GM18498 (cell line): ENCODE results near the gene DRG2.

Source experiments
- ATAC-seq: cut with Tn5 transposase; IDR thresholded peaks from one replicate; pipeline ENCODE4 v1.9.1; 2021; ENCODE audit warnings: mild to moderate bottlenecking, moderate library complexity; ENCODE audit not compliant: unreplicated experiment

The DRG2 gene, protein sequence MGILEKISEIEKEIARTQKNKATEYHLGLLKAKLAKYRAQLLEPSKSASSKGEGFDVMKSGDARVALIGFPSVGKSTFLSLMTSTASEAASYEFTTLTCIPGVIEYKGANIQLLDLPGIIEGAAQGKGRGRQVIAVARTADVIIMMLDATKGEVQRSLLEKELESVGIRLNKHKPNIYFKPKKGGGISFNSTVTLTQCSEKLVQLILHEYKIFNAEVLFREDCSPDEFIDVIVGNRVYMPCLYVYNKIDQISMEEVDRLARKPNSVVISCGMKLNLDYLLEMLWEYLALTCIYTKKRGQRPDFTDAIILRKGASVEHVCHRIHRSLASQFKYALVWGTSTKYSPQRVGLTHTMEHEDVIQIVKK

DNA sequence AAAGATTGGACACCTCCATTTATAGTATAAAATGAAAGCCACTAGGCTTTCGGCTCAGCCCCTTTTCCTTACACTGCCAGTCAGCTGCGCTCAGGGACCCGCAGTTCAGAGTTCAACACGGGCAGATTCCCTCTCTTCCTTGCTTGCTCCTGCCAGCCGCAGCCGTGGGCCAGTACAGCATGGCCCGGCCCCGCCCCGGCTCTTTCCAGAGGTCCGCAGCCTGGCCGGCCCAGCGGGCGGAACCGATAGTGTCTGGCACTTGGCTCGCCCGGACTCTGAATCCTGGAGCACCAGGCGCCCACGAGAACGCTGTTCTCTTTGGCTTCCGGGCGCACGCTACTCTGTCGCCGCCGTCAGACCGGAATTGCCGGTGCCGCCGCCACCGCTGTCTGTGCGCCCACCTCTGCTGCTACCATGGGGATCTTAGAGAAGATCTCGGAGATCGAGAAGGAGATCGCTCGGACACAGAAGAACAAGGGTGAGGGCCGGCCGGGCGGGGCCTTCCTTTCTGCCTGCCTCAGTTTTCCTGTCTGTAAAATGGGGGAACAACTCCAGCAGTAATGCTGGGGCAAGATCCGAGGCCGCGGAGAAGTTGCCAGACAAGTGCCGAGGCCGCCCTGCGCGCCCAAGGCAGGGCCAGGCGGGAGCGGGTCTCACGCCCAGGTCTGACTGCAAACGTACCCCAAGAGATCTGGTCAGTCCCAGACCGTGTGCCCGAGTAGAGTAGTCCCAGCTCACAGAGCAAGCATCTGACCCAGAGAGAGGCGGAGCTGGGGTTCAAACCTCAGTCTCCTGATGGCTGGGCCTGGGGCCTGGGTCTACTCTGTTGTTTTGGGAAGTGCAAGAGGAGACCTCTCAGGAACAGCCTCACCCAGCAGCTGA is at the start of gene DRG2:
DRG2 (plus strand) TSS at position 339 of the 882 bp plus-strand sequence; CDS start at position 415, 76 bp downstream.
- peak; percentile 79 for ATAC-seq

DNA sequence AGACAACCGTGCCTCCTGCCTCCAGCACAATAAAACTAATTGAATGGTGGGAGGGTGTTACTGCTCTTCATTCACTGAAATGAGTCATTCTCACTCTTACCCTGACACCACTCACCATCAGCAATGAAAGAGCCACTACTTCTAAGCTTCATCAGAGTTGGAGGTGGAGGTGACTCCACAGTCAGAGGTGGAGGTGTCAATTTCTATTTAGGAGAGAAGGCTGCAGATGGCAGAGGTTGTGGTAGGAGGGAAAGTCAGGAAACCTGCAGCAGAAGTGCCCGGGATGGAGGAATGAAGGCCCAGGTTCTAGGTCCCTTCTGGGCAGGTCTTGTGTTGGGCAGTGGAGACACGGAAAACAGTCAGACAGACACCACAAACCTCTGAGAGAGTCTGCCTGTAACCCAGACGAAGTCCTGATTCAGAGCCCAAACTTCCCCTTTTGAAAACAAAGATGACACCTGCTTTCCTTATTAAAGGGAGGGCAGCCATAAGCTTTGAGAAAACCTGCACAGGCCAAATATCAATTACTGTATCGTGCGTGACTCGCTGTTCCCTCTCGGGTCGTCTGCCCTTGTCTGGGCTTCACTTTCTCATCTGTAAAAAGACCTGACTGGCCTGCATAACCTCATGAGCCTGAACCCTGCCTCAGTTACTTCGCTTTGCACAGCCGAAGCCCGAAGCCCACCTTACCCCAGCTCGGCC is 49.4 kb upstream of the DRG2 start:
- no peak for ATAC-seq

DNA sequence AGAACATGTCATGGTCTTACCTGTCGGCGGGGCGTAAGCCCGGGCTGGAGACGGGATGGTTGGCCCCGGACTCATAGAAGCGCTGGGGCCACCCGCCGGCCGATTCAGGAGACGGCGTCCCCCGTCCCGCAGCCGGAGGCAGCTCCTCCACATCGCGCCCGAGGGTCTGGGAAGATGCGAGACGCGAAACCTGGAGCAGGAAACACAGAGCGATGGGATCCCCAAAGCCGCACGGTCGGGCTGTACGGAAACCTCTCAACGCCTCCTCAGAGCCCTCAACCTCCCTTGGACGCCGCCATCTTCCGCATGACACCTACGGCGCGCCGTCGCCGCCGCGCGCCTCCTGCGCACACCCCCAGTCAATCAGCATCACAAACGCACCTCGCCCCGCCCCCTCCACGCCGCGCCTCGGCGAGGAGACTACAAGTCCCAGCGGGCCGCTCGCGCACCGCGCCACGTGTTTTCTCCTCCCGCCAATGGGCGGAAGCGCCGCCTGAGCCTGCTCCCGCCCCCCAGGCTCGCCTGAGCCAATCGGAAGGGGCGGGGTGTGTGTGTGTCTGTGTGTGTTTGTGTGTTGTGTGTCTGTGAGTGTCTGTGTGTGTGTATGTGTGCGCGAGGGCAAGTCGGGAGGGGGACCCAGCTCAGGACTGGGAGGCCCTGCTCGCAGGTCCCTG is 48.8 kb upstream of the DRG2 start, which contains the start of the genes ATPAF2 and GID4:
ATPAF2 (minus strand) TSS at position 308 of the 674 bp plus-strand sequence; CDS start at position 153, 155 bp downstream.
GID4 (plus strand) TSS at position 548 of the 674 bp plus-strand sequence; CDS start at position 605, 57 bp downstream.
- ATAC-seq: peak; percentile 90

DNA sequence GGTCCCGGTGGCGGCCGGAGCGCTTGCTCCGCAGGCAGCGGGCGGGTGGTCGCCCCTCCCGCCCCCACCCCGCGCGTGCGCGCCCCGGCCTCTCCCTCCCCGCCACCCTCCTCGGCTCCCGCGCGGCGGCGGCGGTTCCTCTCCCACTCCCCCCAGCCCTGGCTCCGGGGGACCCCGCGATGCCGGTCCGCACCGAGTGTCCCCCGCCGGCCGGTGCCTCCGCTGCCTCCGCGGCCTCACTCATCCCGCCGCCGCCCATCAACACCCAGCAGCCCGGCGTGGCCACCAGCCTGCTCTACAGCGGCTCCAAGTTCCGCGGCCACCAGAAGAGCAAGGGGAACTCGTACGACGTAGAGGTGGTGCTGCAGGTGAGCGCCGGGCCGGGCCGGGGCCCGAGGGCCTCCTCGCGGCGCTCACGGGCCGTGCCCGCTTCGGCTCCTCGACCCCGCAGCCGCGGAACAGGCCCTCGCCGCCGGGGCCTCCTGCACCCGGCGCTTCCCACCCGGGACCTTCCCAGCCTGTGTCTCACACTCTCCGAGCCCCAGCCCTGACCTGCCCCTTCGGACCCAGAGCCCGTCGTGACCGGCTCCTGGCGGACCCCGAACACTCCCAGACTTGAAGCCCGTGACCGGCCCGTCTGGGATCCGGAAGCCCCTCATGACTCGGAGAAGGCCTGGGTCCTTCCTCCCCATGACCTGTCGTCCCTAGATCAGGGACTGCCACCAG is 48.0 kb upstream of the DRG2 start:
- ATAC-seq: peak; percentile 2

DNA sequence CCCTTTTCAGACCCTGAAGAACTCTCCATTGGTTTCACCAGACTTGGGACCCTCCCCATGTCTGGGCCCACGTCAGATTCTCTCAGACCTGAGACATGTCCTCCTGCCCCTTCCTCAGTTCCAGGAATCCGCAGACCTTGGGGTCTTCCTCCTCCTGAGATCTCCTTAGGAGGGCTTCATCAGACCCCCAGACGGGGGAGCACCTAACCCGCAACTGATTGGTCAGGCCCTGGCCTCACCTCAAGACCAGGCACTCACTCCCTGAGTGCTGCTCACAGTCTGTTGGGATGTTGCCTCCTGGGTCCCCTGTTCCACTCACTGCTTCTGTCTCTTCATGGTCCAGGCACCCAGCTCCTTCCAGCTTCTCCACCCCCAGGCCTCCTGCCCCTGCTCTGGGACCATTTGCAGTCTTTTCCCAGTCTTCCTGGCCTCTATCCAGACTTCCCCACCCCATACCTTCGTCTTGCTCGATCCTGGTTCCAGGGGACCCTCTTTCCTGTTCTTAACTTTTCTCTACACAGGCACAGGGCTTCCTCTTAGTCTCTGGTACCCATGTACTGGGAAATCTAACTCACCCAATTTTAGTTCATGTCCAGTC is 47.4 kb upstream of the DRG2 start:
- no peak for ATAC-seq

DNA sequence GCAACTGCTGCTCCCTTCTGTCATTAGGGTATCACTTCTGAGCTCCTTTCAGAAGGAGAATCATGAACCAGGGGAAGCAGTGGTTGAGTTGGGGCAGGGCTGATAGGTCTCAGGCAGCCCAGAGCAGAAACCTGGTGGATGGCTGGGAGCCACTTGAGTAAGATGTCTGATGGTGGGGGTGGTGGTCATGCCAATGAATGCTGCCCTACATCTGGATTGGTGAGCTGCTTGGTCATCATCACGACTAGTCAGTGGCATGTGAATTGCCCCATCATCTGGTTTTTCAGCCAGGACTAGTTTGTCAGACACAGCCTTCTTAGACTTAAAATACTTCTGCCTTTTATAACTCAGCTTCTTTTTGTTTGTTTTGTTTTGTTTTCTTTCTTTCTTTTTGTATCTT is 46.0 kb upstream of the DRG2 start:
- no peak for ATAC-seq

DNA sequence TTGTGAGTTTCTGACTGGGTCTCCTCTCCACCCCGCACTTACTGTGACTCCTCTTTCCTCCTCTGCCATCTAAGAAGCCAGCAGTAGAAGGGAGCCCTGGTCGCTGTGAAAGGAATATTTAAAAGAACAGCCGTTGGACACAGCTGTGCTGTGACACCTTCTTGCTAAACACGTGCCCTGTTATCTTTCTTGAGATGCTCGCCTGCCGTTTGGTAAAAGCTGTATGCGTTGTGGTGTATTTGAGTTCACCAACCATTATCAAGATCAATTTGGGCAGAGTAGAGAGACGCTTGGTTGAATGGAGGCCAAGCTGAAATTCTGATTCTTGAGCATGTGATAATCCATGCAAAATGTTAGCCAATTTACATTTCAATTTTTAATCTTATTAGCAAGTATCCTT is 44.8 kb upstream of the DRG2 start:
- ATAC-seq: no peak

DNA sequence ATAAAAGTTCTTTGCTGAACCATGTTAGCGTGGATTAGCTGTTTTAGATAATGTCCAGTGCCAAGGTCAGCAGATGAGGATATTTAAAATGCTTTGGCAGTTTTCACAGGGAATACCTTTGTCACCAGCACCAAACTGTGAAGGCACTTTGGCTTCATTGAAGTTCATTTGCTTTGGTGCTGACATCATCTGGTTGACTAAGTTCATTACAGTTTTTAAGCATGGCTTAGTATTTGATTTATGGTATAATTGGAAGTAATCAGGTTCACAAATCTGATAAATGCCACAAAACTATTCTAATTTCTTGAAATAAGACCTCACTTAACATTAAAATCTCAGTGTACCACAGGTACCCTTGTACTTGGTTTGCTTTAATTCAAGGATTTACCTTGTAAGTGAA is 44.3 kb upstream of the DRG2 start:
- ATAC-seq: no peak

DNA sequence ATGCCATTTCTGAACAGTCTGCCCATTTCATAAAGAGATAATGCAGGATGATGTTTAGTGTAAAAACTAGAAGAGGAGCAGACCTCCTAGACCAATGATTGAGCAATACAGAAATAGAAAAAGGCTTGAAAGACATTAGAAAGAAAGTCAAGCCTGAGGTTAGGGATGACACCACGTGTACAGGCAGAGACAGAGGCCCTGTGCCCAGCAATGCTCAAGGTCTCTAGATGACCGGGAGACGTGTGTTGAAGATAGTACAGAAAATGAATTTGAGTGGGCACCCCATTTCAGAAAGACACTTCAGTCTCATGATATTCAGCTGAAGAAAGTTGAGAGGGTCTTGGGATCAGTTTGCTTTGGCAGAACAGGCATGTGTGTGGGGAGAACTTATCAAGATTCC is 43.1 kb upstream of the DRG2 start:
- no peak for ATAC-seq

DNA sequence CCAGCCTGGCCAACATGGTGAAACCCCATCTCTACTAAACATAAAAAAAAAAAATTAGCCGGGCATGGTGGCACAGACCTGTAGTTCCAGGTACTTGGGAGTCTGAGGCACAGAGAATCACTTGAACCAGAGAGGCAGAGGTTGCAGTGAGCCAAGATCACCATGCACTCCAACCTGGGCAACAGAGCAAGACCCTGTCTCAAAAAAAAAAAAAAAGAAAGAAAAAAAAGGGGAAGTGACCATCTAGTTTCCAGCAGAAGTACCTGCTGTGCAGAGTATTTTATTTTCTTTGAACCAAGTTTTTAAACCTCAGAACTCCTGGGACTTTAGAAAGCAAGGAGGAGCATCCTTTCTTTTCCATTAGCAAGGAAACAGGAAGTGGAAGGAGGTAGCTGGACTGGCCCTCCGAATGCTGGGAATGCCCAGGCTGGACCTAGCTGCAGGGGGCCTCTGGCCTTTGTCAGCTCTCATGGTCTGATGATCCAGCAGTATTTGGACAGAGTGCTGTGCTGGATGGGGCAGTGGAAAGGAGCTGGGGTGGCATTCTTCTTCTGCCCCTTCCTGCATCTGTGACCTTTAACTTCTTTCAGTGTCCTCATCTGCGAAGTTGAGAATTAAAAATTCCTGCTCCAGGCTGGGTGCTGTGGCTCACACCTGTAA is 41.9 kb upstream of the DRG2 start:
- no peak for ATAC-seq

DNA sequence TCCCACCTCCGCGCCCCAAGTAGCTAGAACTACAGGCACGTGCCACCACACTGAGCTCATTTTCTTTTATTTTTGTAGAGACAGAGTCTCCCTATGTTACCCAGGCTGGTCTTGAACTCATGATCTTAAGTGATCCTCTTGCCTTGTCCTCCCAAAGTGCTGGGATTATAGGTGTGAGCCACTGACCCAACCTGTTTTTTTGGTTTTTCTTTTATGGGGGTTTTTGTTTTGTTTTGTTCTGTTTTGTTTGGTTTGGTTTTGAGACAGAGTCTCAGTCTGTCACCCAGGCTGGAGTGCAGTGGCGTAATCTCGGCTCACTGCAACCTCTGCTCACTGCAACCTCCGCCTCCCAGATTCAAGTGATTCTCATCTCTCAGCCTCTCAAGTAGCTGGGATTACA is 32.2 kb upstream of the DRG2 start:
- no peak for ATAC-seq

DNA sequence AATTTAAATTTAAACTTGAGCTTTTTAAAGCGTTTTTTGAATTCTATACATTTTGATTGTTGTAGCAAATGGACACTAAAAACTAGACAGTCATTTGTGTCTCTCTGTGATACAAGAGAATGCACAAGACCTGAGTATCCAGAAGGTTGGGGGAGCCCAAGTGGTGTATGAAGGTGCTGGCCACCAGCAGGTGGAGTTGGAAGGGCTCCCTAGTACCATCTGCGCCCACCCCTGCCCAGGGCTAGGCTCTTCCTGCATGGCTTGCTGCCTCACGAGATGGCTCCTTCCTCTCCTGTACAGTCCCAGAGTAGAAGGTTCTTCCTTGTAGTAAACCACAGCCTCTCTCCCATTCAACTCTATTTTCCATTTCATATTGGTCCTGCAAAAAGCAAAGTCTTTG is 31.5 kb upstream of the DRG2 start:
- ATAC-seq: no peak

DNA sequence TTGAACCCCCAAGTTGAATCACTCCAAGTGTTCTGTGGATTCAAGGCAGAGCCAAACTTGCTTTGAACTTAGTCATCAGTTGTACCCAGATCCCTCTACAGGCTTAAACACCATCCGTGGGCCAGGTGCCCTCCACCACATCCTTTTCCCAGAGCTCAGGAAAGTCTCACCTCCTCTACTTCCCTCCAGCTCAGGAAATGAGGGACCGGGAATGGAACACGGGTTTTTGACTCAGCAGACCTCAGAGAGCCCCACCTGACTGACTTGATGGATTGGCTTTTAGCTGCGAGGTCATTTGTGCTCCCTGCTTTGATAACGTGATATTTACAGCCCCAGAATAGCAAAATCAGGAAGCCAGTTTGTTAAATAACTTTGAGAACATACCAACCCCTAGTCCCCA is 28.5 kb upstream of the DRG2 start:
- ATAC-seq: no peak

DNA sequence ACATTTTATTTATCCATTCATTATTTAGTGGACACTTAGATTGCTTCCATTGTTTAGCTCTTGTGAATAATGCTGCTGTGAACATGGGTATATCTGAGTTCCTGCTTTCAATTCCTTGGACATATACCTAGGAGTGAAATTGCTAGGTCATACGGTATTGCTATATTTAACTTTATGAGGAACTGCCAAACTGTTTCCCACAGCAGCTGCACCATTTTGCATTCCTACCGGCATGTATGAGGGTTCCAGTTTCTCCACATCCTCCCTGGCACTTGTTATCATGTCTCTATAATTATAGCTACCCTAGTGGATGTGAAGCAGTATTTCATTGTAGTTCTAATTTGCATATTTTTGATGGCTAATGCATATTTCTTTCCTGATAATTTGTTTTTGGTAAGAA is 23.7 kb upstream of the DRG2 start:
- ATAC-seq: no peak

DNA sequence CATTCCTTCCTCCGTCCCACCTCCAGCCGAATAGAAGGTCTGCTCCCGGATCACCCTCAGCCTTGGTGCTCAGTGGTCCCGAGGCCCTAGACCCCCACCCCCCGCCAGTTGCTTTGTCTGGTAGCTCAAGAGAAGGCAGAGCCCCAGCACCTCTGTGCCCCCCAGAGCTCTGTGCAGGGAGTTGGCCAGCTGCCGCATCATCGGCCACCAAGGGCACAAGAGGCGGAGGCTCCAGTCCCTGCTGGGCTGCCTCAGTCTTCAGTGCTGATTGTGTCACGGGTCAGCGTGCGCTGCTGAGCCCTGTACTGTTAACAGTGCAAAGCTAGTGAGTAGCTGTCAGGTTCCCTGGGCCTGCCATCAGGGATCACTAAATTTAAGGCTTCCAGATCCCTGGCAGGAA is 22.2 kb upstream of the DRG2 start:
- ATAC-seq: no peak

DNA sequence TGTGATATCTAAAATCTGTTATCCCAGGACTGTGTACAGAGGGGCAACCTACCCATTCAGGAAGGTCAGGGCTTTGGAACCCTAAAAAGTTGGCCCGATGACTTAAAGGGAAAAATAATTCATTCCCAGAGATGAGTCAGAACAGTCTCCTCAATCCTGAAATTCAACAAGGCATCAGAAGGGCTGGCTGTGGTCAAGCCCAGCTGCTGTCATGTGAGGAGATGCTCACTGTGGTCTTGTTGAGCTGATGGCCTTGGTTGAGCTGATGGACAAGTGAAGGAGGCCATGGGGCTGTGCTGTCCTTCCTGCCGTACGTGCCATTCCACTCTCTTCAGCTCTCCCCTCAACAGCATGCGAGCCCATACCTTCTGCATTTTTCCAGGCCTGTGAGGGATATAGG is 20.9 kb upstream of the DRG2 start:
- no peak for ATAC-seq

DNA sequence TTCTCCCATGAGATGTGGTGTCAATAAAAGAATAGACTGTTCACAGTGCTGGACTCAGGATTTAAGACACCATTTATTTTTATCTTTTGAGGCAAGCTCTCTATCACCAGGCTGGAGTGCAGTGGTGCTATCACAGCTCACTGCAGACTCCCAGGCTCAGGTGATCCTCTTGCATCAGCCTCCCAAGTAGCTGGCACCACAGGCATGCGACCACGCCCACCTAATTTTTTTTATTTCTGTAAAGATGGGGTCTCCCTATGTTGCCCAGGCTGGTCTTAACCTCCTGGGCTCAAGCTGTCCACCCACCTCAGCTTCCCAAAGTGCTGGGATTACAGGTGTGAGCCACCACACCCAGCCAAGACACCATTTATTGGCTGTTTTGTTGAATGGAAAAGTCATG is 18.6 kb upstream of the DRG2 start:
- ATAC-seq: no peak

DNA sequence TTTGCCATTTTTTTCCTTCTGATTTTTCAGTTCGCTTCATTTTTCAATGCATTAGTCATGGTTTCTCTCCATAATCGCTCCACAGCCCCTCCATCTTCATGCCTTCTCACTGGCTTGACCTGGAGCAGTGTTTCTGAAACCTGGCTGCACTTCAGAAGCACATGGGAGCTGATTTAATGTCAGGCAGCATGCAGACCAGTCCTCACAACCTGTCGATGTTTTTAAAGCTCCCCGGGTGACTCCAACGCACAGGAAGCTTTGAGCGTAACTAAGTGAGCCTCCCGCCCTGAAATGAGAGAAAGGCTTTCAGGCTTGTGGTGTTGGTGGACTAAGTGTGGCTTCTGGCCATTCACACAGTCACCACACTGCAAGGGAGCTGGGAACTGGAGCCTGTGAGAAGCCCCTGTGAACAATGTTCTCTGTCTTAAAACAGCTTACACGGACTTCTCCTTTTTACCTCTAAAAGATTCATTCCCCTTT is 16.8 kb upstream of the DRG2 start:
- ATAC-seq: no peak

DNA sequence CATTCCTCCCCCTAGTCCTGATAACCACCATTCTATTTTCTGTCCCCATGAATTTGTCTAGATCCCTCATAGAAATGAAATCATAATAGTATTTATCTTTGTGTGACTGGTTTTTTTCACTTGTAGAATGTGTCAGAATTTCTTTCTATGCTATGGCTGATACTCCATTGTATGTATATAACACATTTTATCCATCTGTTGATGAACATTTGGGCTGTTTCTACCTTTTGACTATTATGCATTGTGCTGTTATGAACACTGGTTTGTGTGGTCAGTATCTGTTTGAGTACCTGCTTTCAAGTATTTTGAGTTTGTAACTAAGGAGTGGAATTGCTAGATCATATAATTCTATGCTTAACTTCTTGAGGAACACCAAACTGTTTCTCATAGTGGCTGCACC is 16.0 kb upstream of the DRG2 start:
- ATAC-seq: no peak
